ENCODE results near the gene RCAN3.
"Not testable (repeated sequence)": the region's sequence is repeated elsewhere in the genome, so short reads cannot be mapped to it uniquely, and the experiment has no call there.

RCAN3 gene

DNA sequence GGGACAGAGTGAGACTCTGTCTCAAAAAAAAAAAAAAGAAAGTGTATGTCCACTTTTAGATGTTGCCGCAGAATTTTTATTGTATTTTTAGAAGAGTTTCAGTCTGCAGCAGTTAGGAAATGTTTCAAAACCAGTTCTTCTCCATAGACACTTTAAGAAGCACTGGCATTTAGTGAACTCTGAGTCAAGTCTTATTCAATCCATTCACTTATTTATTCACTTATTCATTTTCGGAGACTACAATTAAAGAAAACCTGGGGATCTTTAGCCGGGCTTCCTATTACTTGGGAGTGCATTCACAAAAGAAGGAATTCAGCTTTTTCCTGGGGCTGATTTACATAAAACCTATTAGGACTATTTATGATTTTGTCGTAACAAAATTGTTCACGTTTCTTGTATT, 12.3 kb downstream of the RCAN3 start:
- no peak for DNase-seq (ENCODE audit: low read depth)

DNA sequence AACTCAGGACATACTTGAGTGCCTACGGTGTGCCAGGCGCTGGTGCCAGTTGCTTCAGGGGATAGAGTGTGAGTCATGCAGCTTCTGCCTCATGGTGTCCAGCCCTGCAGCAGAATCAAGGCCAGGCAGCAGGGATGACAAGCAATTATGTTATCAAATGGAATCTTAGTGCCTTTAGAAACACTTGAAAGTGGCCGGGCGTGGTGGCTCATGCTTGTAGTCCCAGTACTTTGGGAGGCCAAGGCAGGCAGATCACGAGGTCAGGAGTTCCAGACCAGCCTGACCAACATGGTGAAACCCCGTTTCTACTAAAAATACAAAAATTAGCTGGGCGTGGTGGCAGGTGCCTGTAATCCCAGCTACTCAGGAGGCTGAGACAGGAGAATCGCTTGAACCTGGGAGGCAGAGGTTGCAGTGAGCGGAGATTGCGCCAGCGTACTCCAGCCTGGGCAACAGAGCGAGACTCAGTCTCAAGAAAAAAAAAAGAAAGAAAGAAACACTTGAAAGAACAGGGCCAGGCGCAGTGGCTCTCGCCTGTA, 13.1 kb downstream of the RCAN3 start:
- DNase-seq (ENCODE audit: low read depth) = not testable (repeated sequence)

DNA sequence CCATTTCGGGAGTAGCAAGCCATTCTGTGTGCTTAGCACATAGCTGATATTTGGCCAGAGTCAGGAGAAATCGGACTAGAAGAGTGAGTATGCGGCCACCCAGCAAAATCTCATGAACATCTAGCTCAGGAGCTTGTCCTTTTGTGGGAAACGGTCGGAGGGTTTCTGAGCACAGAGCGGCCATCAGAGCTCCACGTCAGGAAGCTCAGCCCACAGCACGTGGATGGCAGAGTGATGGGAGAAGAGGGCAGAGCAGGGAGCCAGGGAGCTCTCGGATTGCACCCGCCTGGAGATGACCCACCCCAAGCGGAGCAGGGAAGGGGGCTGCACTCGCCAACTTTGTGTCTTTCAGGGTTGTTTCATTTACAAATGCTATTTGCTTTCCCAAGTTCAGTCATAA, 13.9 kb downstream of the RCAN3 start:
- no peak for DNase-seq (ENCODE audit: low read depth)

DNA sequence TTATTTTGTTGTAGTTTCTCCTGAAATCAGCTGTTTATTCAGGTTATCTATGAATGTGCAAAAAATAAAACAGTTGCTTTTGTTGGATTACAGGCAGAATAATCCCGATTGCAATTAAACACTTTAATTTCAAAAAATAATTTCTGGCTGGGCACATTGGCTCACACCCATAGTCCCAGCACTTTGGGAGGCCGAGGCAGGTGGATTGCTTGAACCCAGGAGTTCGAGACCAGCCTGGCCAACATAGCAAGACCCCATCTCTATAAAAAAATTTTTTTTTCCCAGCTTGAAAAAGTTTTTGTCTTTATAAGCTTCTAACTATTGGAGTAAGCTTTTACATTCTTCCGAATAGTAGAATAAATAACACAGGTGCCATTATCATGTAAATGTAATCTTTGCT, 15.3 kb downstream of the RCAN3 start:
- DNase-seq (ENCODE audit: low read depth) = no peak

DNA sequence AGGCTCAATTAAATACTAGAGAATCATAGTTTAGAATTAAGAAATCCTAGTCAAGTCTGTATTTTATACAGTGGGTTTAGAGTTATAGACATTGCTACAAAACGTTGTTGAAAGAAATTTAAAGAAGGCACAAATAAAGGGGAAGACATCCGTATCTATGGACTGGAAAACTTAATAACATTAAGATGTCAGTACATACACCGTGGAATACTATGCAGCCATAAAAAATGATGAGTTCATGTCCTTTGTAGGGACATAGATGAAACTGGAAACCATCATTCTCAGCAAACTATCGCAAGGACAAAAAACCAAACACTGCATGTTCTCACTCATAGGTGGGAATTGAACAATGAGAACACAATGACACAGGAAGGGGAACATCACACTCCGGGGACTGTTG, 17.6 kb downstream of the RCAN3 start:
- not testable (repeated sequence) for DNase-seq (ENCODE audit: low read depth)

DNA sequence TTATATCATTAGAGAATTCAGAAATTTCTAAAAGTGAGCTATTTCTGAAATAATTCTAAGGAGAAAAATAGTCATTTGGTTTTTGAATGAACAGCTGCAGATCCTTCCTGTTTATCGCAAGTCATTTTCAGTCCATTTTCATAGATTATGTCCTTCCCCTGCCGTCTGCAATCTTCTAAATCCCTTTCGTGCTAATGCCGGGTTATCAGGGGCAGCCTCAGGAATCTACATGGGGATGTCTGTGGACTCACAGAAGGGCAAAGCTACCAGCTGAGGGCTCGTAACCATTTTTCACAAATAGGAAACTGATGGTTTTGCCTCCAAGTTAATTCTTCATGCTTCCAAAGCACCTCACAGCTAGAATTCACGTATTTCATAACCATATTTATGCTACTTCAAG, 23.0 kb downstream of the RCAN3 start:
- no peak for DNase-seq (ENCODE audit: low read depth)

DNA sequence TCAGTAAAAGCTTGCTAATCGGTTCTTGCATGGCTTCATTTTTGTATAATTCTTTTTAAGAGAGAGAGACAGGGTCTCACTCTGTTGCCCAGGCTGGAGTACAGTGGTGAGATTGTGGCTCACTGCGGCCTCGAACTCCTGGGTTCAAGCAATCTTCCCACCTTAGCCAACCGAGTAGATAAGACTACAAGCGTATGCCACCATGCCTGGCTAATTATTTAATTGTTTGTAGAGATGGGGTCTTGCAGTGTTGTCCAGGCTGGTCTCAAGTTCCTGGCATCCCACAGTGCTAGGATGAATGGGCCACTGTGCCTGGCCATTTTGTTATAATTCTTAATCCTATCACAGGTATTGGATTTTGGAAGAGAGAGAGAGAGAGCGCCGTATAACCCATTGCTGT, 23.4 kb downstream of the RCAN3 start:
- no peak for DNase-seq (ENCODE audit: low read depth)

DNA sequence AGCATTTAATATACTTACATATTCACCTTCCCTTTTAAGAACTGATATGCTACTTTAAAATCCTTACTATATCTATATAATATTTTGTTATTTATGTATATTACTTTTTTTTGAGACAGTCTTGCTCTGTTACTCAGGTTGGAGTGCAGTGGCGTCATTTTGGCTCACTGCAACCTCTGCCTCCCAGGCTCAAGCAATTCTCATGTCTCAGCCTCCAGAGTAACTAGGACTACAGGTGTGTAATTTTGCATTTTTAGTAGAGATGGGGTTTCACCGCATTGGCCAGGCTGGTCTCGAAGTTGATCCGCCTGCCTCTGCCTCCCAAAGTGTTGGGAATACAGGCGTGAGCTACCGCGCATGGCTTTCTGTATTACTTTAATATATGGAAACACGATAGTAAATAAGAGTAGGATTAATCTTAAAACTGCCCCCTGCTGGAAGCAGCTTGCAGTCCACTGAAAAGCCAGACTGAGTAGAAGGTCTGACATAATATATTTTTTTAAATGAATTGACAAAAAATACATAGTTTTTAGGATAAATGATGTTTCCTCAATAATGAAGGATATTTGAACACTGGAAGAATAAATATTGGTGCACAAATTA, 24.4 kb downstream of the RCAN3 start:
- no peak for DNase-seq (ENCODE audit: low read depth)

DNA sequence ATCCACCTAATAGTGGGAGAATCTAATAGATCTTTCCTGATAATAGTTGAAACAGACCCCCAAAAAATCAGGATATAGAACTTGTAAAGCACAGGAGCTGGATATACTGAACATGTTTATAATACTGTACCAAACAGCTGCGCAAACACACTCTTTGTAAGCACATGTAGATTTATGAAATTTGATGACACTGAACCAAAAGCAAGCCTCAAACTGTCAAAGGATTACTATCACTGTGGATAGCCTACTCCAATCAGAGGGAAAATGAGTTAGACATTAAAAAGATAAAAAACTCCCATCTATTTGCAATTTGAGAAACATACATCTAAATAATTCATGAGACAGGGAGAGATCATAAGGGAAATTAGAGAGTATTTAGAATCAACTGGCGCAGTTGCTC, 26.1 kb downstream of the RCAN3 start:
- no peak for DNase-seq (ENCODE audit: low read depth)

DNA sequence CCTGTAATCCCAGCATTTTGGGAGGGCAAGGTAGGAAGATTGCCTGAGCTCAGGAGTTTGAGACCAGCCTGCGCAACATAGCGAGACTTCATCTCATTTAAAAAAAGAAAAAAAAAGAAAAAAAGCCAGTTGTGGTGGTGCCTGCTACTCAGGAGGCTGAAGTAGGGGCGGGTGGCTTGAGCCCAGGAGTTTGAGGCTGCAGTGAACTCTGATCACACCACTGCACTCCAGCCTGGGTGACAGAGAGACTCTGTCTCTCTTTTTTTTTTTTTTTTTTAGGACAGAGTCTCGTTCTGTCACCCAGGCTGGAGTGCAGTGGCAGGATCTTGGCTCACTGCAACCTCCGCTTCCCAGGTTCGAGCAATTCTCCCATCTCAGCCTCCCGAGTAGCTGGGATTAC, 26.7 kb downstream of the RCAN3 start:
- not testable (repeated sequence) for DNase-seq (ENCODE audit: low read depth)

DNA sequence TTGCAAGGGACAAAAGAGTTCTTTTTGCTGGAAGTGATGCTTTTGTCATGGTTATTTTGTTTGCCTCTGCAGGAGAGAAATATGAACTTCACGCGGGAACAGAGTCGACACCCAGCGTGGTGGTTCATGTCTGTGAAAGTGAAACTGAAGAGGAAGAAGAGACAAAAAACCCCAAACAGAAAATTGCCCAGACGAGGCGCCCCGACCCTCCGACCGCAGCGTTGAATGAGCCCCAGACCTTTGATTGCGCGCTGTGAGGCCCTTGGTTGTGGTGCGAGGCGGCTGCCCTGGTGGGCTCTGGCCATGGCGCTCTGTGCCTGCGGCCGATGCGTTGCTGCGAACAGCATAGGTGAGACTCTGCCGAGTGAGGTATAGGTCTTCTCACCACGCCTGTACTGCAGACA, 32.4 kb downstream of the RCAN3 start:
- DNase-seq (ENCODE audit: low read depth) = no peak

DNA sequence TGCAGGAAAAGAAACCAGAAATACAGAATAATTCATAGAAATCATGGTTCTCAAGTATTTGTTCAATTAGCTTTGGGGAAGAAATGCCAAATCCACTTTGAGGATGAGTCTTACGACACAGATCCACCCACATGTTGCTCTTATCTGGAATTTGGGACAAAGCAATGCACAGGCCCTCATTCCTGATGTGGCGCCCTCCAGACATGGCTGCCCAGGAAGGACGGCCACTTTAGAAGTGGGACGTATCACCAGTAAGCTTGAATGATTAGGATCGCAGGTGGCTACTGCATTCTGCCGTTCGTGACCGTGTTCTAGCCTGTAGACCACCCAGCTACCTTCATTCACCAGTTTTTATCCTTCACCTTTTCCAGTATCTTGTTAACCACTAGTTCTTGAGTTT, 33.1 kb downstream of the RCAN3 start:
- no peak for DNase-seq (ENCODE audit: low read depth)

DNA sequence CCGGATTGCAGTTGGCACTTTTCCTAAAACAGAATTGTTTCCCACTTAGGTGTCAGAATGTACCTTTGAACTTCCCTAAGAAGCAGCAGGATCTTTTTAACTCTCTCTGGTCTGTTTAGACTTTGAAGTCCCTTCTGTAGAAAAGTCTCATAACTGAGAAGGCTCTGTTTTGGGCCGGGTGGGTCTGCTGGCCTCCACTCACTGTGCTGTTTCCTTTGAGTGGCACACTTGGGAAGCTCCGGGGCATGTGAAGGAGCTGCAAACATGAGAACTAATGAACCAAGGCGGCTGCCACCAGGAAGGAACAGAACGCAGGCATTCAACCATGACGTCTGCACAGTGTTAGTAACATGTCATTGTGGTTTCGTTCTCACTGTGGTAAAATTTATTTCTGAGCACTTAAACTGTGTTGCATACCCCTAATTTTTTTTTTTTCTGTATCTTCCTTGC, 33.8 kb downstream of the RCAN3 start:
- DNase-seq (ENCODE audit: low read depth) = no peak

DNA sequence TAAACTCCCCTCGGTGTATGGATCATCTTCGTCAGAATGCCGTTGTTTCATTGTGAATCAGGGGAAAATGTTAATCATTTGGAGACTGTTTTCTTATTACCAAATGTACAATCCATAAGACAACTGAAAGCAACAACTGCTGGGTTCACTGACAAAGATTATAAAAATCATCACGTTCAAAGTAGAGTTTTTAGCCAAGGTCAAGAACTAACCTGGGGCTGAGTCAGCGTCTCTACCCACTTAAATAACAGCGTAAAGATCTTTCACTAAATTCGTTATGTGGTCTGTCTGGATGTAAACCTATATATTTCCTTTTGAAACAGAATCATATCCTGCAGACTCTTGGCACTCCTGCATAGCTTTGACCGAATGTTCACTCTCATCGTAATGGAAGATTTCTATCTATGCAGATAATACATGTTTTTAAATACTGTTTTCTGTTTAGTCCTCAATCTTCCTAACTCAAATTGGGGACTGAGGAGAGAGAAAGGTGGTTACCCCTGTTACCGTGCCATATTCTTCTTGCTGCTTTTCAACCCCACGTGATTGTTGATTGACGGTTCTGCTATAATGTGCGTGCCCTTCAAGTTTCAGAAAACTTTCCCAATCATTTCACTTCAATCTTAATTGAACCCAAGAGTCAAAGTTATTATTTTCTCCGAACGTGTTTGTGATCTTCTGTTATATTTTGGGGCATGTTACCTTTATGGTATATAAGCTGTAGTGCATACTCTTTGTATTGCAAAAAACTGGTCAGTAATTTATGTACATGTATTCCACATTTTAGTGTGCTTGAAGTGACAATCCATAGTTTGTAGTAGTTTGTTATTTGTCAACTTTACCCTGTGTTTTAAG, 37.6 kb downstream of the RCAN3 start:
- DNase-seq (ENCODE audit: low read depth) = no peak

DNA sequence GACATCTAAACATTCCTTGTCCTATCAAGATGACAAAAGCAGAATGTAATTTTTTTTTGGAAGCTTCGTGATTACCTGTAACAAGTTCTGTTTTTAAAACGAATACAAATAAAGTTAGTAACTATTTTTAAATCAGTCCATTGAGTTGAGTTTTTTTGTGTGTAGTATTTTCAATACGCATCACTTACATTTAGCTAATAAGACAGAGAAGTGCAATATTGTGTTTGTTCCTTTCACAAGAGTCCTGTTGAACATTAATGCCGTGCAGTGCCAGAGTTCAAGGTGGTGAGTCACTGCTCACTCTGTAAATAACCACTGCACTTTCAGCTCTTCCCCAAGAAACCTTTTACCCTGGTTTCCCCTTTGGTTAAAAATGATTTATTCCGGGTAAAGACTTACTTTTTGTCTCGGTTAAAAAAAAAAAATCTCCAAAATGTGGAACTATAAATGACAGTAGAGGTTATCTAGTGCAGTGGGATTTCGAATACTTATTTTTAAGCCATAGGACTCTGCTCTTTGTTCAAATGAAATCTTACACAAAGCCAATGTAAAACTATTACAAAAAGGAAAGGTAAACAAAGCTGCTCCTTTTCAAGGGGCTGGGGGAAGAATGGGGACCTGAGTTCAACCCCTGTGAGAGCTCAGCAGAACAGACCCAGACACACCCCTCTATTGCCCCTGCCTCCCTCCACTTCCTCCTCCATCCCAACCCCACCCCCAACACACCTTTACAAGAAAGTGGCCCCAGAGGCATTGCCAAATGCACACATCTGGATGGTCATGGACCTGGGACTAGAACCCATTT, 38.5 kb downstream of the RCAN3 start:
- peak; percentile 23 for DNase-seq (ENCODE audit: low read depth)

DNA sequence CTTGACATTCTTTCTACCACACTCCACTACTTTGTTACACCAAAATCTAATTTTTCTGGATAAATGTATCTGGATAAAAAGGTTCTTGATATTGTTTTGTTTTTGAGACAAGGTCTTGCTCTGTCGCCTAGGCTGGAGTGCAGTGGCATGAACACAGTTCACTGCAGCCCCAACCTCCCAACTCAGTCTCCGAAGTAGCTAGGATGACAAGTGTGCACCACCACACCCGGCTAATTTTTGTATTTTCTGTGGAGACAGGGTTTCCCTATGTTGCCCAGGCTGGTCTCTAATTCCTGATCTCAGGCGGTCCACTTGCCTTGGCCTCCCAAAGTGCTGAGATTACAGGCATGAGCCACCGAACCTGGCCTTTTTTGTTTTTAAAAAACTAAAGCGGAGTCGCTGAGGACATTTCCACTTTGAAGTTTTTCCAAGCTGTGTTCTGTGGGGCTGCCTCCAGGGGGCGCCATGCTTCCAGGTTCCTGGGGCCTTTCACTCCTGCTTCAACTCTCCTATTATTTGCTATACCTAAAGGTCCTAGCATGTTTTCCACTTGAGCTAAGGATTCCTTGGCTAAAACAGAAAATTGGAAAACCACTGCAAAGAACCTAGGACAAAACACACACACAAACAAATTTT, 39.2 kb downstream of the RCAN3 start:
- no peak for DNase-seq (ENCODE audit: low read depth)

DNA sequence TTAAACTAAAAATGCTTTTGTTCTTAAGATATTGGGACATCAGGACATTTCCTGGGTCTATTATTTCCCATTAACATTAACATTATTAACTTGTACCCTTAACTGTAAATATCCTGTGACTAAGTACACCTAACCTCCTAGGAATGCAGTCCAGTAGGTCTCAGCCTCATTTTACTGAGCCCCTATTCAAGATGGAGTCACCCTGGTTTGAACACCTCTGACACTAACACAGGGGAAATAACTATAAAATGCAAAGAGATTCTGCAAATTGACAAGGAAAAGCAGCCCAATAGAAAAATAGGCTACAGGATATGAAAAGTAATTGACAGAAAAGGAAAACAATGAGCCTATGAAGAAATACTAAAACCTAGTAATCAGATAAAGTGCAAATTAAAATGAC, 41.6 kb downstream of the RCAN3 start:
- no peak for DNase-seq (ENCODE audit: low read depth)

DNA sequence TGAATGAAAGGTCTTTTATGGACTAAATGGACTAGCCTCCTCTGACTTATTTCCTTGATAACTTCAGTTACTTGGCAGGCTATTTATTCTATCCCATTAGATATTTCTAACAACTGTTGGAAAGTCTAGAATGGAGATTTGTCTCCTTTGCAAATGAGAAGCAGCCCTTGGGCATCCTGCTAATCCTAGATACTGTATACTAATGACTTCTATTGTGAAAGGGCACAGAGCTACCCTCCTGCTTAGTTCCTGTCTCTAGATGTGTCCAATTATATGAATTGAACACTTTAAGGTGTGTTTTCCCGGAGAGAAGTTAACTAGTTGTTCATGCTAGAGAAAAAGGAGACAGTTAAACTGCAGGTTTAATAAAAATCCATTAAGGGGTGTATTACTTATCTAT, 43.0 kb downstream of the RCAN3 start:
- DNase-seq (ENCODE audit: low read depth) = no peak

DNA sequence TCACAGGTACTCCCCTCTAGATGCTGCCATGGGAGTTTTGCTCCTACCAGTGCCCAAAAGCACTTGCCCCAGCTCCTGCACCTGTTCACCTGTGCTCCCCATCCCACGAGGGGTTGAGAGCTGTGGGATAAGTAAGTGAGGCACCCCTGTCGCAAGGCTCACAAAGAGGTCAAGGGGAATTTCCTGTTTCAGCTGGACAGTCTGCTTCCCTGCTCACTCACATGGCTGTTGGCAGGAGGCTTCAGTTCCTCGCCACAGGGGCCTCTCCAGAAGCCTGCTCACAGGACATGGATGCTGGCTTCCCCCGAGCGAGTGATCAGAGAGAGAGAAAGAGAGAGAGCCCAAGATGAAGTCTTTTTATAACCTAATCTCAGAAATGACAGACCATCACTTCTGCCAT, 44.6 kb downstream of the RCAN3 start:
- DNase-seq (ENCODE audit: low read depth) = no peak

DNA sequence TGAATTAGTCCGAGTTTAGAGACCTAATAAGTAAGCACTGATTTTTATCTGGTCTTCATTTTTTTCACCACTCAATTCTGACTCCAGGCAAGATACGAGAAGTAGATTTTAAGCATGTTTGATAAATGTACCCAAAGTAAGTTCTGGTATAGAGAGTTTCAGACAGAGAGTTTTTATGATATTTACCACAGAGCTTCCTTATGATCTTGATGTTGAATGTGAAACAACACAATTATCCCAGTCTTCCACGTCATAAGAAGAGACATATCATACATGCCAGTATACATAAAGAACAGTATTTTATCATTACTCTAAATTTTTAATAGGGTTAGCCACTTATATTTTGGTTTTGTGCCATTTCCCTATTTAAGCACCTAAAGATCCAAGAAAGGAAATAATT, 45.4 kb downstream of the RCAN3 start:
- no peak for DNase-seq (ENCODE audit: low read depth)

DNA sequence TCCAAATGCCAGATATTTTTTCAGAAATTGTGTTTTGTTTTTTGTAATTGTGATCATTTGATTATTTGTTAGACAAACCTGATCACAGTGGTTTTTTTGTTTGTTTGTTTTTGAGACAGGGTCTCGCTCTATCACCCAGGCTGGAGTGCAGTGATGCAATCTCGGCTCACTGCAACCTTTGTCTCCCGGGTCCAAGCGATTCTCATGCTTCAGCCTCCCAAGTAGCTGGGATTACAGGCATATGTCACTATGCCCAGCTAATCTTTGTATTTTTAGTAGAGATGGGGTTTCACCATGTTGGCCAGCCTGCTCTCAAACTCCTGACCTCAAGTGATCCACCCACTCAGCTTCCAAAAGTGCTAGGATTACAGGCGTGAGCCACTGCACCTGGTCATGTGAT, 46.6 kb downstream of the RCAN3 start:
- DNase-seq (ENCODE audit: low read depth) = not testable (repeated sequence)

DNA sequence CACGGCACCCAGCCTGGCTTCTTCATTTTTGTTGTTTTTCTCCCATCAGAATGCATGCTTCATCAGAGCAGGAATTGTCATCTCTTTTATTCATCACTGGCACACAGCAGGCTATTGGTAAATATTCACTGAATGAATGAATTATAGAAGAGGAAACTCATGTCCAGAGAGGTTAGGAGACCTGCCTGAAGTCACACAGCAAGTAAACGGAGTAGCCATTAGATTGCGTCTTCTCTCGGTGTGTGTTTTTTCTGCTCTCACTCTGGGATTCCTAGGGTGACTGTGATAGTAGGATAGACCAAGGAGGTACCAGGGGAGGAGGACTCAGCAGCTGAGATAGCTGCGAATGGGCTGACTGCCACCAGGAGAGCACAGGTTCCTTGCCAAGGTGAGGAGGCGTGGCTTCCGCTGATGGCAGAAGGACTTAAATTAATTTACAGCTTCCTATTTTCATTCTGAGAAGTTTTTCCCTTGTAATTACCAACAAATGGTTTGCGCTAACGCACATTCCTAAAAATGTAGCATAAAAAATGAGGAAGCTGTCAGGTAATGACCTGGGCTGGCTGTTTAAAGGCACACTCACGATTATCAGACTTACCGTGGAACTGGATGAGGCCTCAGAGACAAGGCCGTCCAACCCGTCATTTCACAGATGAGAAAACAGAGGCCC, 48.8 kb downstream of the RCAN3 start:
- DNase-seq (ENCODE audit: low read depth) = no peak

All from HS-5 (cell line).